Activated T-helper 1 cell treated with anti-CD3 and anti-CD28 coated beads, Interleukin-2, amount 50 U/mL, for 16 hours (primary cell): ENCODE measurements around the gene HSFX1.
"Not testable (repeated sequence)": the region's sequence is repeated elsewhere in the genome, so short reads cannot be mapped to it uniquely, and the experiment has no call there.

Experiments
- DNase-seq, 2 donors: peaks; one replicate each; pipeline ENCODE4 v3.0.0-alpha.2; 2020; ENCODE audit warnings: low read depth in 1 of 2, low spot score in 1 of 2

The HSFX1 gene, protein sequence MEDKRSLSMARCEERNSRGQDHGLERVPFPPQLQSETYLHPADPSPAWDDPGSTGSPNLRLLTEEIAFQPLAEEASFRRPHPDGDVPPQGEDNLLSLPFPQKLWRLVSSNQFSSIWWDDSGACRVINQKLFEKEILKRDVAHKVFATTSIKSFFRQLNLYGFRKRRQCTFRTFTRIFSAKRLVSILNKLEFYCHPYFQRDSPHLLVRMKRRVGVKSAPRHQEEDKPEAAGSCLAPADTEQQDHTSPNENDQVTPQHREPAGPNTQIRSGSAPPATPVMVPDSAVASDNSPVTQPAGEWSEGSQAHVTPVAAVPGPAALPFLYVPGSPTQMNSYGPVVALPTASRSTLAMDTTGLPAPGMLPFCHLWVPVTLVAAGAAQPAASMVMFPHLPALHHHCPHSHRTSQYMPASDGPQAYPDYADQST

DNA sequence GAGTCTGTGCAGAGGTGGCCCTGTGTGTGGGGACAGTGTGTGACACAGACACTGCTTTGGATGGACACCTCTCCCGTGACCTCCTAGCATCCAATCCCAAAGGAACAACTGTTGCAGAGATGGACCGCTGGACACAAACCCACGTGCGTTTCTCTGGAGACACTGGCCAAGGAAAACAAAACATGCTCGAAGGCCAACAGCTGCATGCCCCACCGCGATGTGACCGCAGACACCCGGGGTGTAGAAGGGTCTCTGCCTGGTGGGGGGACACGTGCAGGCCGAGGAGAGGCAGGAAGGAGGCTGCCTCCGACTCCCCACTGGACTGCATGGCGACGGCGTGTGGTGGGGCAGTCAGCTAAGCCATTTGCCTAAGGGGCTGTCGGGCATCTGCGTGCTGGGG is at the start of gene HSFX1:
Gene HSFX1, plus strand, starts transcription at position 301 of the 400 bp plus-strand sequence. CDS start 614 bp downstream, outside the sequence.
- DNase-seq = not testable (repeated sequence)

- not testable (repeated sequence) for DNase-seq
Observed at GRCh38 chrX:149727308-149727707, 46.6 kb upstream of the HSFX1 start.

- not testable (repeated sequence) for DNase-seq
Observed at GRCh38 chrX:149742269-149742668, 31.6 kb upstream of the HSFX1 start.

DNA sequence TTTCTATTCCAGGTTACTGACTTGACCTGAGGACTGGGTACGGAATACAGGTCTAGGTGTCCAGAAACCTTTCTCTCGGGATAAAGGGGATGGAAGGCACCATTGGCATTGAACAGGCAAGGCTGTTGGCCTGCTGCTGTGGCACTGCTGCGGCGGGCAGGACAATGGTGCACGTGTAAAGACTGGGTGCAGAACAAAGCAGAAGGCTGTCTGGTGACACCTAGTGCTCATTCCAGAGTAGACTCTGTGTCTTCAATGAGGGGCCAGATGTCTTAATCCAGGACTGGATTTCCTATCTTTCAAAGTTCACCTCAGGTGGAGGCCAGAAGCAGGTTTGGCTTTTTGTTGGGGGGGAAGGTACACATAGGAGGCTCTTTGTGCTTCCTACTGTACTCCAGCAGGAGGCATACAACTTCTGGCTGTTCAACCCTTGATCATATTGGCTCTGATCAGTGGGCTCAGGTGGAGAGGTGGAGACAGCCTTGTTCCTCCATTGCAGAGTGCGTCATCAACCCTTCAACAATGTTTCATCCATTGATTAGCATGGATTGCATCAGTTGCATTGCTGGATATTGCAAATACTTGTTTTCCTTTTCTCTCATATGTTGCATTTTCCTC is 27.4 kb upstream of the HSFX1 start:
- not testable (repeated sequence) for DNase-seq

GRCh38 chrX:149757206-149758067 is 16.4 kb upstream of the HSFX1 start:
- DNase-seq = no peak

DNA sequence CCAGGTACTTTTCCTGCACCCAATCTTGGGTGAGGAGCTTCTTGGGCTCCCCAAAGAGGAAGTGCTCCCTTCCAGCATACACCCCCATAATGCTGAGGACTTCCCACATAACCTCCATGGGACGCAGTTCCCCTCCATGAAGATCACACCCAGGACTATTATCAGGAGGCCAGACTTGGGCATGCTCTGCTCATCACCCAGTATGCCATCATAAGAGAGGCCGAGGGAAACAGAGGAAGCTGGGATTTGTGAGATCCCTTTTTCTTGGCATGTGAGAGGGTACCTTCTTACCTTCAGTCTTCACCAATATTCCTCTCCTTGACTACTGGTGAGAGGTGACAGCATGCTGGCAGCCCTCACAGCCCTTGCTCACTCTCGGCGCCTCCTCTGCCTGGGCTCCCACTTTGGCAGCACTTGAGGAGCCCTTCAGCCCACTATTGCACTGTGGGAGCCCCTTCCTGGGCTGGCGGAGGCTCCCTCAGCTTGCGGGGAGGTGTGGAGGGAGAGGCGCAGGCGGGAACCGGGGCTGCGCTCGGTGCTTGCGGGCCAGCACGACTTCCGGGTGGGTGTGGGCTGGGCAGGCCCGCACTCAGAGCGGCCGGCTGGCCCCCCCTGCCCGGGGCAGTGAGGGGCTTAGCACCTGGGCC is 15.7 kb upstream of the HSFX1 start:
- DNase-seq = no peak

GRCh38 chrX:149758715-149759078 is 15.2 kb upstream of the HSFX1 start:
- DNase-seq = not testable (repeated sequence)

GRCh38 chrX:149759824-149760223 is 14.0 kb upstream of the HSFX1 start:
- no peak for DNase-seq

- no peak for DNase-seq
Observed at GRCh38 chrX:149760965-149761364, 12.9 kb upstream of the HSFX1 start.

DNA sequence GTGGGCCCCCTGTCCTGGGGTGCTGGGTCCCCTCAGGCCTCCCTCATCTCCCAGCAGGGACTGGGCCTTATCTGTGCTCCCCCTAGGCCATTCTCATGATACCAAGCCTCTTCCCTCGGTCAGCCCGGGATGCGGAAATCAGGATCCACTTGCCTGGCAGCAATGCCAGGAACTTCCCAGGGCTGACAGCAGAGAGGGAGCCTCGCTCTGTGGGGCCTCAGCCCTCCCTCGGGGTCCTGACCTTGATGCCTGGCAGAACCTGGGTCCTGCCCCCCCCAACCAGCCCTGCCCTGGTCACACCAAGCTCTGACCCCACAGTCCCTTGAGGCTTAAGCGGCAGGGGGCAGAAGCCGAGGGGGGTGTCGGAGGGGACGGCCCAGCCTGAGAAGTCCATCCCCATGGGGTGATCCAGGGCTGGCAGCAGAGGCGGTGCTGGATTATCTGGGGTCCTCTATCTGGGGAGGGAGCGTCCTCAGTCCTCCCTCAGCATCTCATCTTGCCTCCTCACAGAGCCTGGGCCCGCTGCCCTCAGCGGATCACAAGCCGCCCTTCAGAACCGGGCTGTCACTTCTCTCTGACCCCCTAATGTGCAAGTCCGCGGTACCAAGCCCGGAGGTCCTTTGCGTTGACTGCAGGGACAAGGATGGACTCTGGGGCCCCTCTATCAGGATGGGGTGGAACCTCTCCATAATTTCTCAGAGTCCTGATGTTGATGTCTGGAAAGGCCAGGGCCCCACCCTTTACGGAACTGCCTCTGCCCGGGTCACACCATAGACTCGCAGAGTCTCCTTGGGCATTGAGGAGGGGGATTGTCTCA is 11.8 kb upstream of the HSFX1 start:
- not testable (repeated sequence) for DNase-seq

DNA sequence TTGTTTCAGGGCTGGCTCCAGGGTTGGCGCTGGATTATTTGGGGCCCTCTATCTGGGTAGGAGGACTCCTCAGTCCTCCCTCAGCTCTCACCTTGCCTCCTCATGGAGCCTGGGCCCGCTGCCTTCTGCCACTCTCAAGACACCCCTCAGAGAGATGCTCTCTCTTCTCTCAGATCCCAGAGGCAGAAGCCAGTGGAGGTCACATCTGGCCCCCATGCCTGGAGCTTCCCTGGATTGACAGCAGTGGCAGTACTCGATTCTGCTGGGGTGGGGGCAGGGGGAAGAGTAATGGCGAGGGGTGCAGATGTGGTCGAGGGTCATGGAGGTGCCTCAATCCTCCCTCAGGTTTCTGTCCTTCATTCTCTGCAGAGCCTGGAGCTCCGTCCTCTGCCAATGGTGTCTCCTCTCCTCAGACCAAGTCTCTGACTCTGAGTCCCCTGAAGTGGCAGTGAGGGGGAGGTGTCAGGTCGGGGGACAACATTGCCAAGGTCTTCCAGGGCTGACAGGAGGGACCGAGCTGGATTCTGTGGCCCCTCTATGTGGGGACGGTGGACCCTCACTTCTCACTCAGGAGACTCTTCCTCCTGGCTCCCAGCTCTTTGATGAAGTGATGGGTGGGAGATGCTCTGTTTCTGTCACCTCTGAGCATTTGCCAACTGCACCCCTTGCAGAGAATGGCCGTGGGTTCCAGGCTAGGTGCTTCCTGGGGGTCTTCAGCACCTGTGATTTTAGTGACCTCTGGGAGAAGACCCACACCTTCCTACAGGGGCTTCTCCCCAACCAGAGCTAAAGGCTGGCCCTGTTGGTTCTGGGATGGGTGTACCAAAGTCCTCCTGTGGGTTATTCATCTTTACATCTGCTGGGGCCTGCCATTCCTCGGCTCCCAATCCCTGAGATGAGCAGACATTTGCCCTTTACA is 10.9 kb upstream of the HSFX1 start:
- no peak for DNase-seq

DNA sequence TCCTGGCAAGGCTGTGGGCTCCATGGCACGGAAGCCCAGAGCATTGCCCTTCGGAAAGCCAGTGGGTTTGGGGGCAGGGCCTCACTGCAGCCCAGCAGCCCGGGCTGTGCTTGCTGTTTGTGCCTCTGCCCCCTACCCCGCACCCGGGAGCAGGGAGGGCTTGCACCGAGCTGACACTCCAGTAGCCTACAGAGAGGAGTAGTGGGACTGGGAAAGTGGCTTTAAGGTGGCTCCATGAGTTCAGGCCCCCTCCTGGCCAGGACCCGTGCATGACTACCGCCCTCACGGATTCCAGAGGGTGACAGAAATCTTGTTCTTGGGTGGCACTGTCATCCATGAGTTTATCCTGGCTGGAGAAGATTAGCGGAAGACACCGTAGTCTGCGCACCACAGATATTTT is 3.5 kb upstream of the HSFX1 start:
- not testable (repeated sequence) for DNase-seq

- DNase-seq = not testable (repeated sequence)
Observed at GRCh38 chrX:149773026-149773425, 842 bp upstream of the HSFX1 start.

- not testable (repeated sequence) for DNase-seq
Observed at GRCh38 chrX:149777999-149778398, 4.1 kb downstream of the HSFX1 start.

- not testable (repeated sequence) for DNase-seq
Observed at GRCh38 chrX:149781727-149782126, 7.9 kb downstream of the HSFX1 start, which contains the start of gene MAGEA9. Gene MAGEA9, plus strand, starts transcription at chrX:149781930. Its CDS starts 4,281 bp downstream, at chrX:149786211.

GRCh38 chrX:149795531-149795930 is 21.7 kb downstream of the HSFX1 start:
- DNase-seq = not testable (repeated sequence)

DNA sequence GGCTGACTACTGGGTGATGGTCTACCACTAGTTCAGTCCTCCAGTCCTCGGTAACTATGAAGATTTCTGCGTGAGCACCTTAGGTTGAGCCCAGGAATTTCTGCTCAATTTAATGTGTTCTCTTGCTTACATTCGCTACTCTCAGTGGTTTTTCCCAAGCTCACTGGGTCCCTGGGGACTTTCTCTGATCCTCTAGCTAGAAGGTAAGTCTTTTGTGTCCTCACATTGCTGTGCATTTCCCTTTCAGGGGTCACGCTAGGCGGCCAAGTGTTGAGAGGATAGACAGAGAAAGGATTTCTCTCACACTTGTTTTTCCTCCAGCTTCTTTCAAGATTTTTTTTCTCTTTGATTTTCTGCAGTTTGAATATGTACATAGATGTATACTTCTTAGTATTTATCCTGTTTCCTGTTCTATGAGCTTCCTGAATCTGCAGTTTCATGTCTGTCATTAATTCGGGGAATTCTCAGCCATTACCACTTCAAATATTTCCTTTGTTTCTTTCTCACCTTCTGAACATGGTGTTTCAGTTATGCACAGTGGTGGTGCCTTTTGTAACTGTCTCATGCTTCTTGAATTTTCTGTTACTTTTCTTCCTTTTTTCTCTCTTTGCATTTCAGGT is 25.3 kb downstream of the HSFX1 start:
- no peak for DNase-seq

GRCh38 chrX:149799938-149800337 is 26.1 kb downstream of the HSFX1 start:
- no peak for DNase-seq
